T-cell (primary cell): Measurements from ENCODE around the gene EHD4. TPM values are rescaled to one million over a fixed set of nuclear protein-coding genes. Genes with fewer than 3 reads are reported as not detected.

Experiments
- ATAC-seq, 4 experiments: fragments of 200-7000 bp in 3 of 4; fragments of 150-1000 bp in 1 of 4; cut with Tn5 transposase; replicated peaks in 1 of 4; 1 replicate in 3 of 4; 2 replicates in 1 of 4; pipeline ENCODE4 v1.10.0; 2021; ENCODE audit warnings: moderate library complexity in 3 of 4, mild to moderate bottlenecking in 2 of 4, moderate number of reproducible peaks in 1 of 4
- CTCF ChIA-PET, 2 donors: fragments of 300-600 bp; sonication (Branson Sonifier 250); formaldehyde crosslinking; loops; one replicate each; lab custom pipeline; 2022; ENCODE audit warnings: antibody characterized with exemption in 2 of 2; lab: Charles Lee
- POLR2A ChIA-PET, 2 donors: fragments of 300-600 bp; sonication (Branson Sonifier 250); formaldehyde crosslinking; loops; one replicate each; lab custom pipeline; 2022; ENCODE audit warnings: antibody characterized with exemption in 2 of 2; lab: Charles Lee
- DNase-seq, 35 experiments: peaks; one replicate each; pipeline versions ENCODE4 v3.0.0 to v3.0.0-alpha.2; 2013 to 2023
- H3K27ac ChIP-seq: one replicate; pipeline ENCODE4 v1.5.1; 2013; ENCODE audit warnings: low read length
- H3K27me3 ChIP-seq, 2 experiments: replicated peaks in 1 of 2; 1 replicate in 1 of 2; 2 replicates in 1 of 2; pipeline versions ENCODE4 v1.6.1 to v1.7.0; 2013; ENCODE audit warnings: low read length in 1 of 2, mixed read lengths in 1 of 2; ENCODE audit not compliant: control insufficient read depth in 2 of 2, insufficient read depth in 2 of 2; ENCODE audit errors: extremely low read depth in 1 of 2
- H3K36me3 ChIP-seq, 2 donors: 1 replicate in 1 of 2; 2 replicates in 1 of 2; pipeline versions ENCODE4 v1.6.1 to v1.7.0; 2013; ENCODE audit warnings: low read length in 1 of 2; ENCODE audit not compliant: control insufficient read depth in 2 of 2, insufficient read depth in 1 of 2; ENCODE audit errors: extremely low read depth in 1 of 2
- H3K4me1 ChIP-seq, 2 experiments: 1 replicate in 1 of 2; 2 replicates in 1 of 2; pipeline versions ENCODE4 v1.6.1 to v1.7.0; 2013; ENCODE audit warnings: low read length in 2 of 2, mixed read lengths in 1 of 2; ENCODE audit not compliant: insufficient read depth in 2 of 2, control insufficient read depth in 1 of 2; ENCODE audit errors: extremely low read depth in 1 of 2
- H3K4me3 ChIP-seq, 2 donors: 1 replicate in 1 of 2; 2 replicates in 1 of 2; pipeline versions ENCODE4 v1.5.1 to v1.7.0; 2013; ENCODE audit warnings: mild to moderate bottlenecking in 2 of 2, low read length in 1 of 2, moderate library complexity in 1 of 2; ENCODE audit not compliant: control insufficient read depth in 1 of 2; ENCODE audit errors: extremely low read depth in 1 of 2
- H3K9me3 ChIP-seq: 2 replicates; pipeline ENCODE4 v1.7.0; 2013
- H3K27ac Mint-ChIP-seq, 2 donors: one replicate each; pipeline ENCODE4 v1.8.0; 2020 to 2021; ENCODE audit warnings: mild to moderate bottlenecking in 2 of 2, mixed read lengths in 2 of 2
- H3K27me3 Mint-ChIP-seq, 2 donors: one replicate each; pipeline ENCODE4 v1.8.0; 2021 to 2022; ENCODE audit warnings: mixed read lengths in 2 of 2
- H3K36me3 Mint-ChIP-seq: one replicate; pipeline ENCODE4 v1.8.0; 2021; ENCODE audit warnings: mixed read lengths
- H3K4me1 Mint-ChIP-seq, 3 donors: one replicate each; pipeline ENCODE4 v1.8.0; 2020 to 2022; ENCODE audit warnings: mixed read lengths in 3 of 3, mild to moderate bottlenecking in 1 of 3
- H3K4me3 Mint-ChIP-seq, 3 donors: one replicate each; pipeline ENCODE4 v1.8.0; 2020 to 2022; ENCODE audit warnings: mild to moderate bottlenecking in 3 of 3, mixed read lengths in 3 of 3, moderate library complexity in 3 of 3
- H3K9me3 Mint-ChIP-seq, 3 donors: one replicate each; pipeline ENCODE4 v1.8.0; 2020 to 2022; ENCODE audit warnings: mixed read lengths in 3 of 3
- WGBS: methylation state at CpG from one replicate; pipeline ENCODE4 v1.1.5; 2013; ENCODE audit warnings: missing lambda C conversion rate; ENCODE audit not compliant: insufficient coverage; 5-methylcytosine and 5-hydroxymethylcytosine counted together
- total RNA-seq, 35 experiments: library from RNA in 6 of 35; stranded (reverse) in 6 of 35; fragments of 120-200 nt in 1 of 35; gene quantifications; one replicate each; pipeline versions ENCODE4 v1.2.1 to v1.2.4 and lab custom pipeline; 2013 to 2026

Gene EHD4
- total RNA-seq, 5 donors from 2014 or later (not counting 1 experiment from before 2014, with no cell fraction given): 11.7 to 46.8 (median 16.8) TPM

- Mint-ChIP-seq H3K27me3 (no peaks in the 10 kb centered on the region), H3K9me3 (no peaks in the 10 kb centered on the region), H3K36me3 (peaks cover 31% of the 10 kb centered on the region), H3K27ac (no peak overlapping the region), H3K4me3 (no peak overlapping the region), H3K4me1 (peaks cover 0 to 3% (median 0%) of the 10 kb centered on the region in 3 donors)
- H3K9me3 ChIP-seq: no peaks in the 10 kb centered on the region
- no CpG with 5 or more reads among the region's 4 CpGs for WGBS
- H3K4me1 ChIP-seq: no peaks in the 10 kb centered on the region
- ChIA-PET CTCF (no interaction called here), POLR2A (interaction anchor here in 1 of 2 donors (1.0 kb wide), 1 partner anchor 12 kb away, joined by 3 read pairs; no protein-coding TSS in a partner anchor)
- ATAC-seq: no peak
- no peak for DNase-seq
- H3K27me3 ChIP-seq: no peaks in the 10 kb centered on the region
- peaks cover 2 to 29% of the 10 kb centered on the region in 2 donors for H3K36me3 ChIP-seq
- no peak overlapping the region for H3K4me3 ChIP-seq
- H3K27ac ChIP-seq: no peak overlapping the region
Measured at GRCh38 chr15:41950127-41950483, 22.3 kb downstream of the EHD4 start.

DNA sequence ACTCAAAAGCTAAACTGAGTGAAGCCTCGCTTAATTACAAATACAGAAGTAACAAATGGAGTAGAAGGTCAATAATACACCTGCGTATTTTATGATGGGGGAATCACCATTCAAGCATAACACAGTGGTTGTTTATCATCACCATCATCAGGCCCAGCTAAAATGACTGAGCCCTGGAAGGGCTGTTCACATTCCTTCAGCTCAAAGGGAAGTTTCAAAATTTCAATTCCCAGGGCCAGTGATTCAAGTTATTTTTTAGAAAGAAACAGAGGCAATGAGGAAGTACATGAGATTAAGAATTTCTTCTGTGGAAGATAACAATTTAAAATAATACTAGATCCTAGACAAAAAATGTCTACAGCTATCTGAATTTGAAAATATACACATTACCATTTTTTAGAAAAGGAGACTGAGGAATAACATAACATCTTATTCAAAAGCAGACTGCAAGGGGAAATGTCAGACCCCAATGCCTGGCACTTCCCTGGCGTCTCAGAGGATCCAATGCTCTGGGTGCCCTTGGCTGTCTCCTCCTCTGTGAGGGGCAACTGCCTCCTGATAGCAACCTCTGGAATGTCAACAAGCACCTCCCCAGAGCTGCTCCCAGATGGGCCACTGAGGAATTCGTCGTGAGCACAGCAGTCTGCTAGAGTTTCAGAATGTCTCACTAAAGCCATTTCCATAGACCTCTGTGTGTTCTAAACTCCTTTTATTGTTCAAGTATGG, 22.8 kb downstream of the EHD4 start:
- H3K27me3 Mint-ChIP-seq: no peaks in the 10 kb centered on the region
- no peaks in the 10 kb centered on the region for H3K27me3 ChIP-seq
- ChIA-PET POLR2A (interaction anchor here (0.7 to 1.0 kb wide), 2 partner anchors 12 to 106 kb away, joined by 3 read pairs; no protein-coding TSS in a partner anchor), CTCF (no interaction called here)
- H3K4me1 Mint-ChIP-seq: peaks cover 0 to 3% (median 0%) of the 10 kb centered on the region in 3 donors
- WGBS: 100% methylated on average over 1 of the region's 5 CpGs
- H3K4me3 ChIP-seq: no peak overlapping the region
- peaks cover 32% of the 10 kb centered on the region for H3K36me3 Mint-ChIP-seq
- no peaks in the 10 kb centered on the region for H3K9me3 ChIP-seq
- H3K27ac ChIP-seq: no peak overlapping the region
- ATAC-seq: no peak
- no peak for DNase-seq
- no peak overlapping the region for H3K4me3 Mint-ChIP-seq
- no peaks in the 10 kb centered on the region for H3K4me1 ChIP-seq
- no peak overlapping the region for H3K27ac Mint-ChIP-seq
- peaks cover 2 to 29% of the 10 kb centered on the region in 2 donors for H3K36me3 ChIP-seq
- H3K9me3 Mint-ChIP-seq: no peaks in the 10 kb centered on the region

GRCh38 chr15:41948490-41948889, 23.9 kb downstream of the EHD4 start:
- H3K4me3 Mint-ChIP-seq: no peak overlapping the region
- DNase-seq (no peak), ATAC-seq (no peak)
- WGBS: no CpG with 5 or more reads among the region's 3 CpGs
- H3K27ac Mint-ChIP-seq: peak overlapping the region in 1 of 2 donors; percentile 52
- Histone ChIP-seq H3K4me1 (no peaks in the 10 kb centered on the region), H3K4me3 (no peak overlapping the region), H3K27me3 (no peaks in the 10 kb centered on the region), H3K9me3 (no peaks in the 10 kb centered on the region), H3K27ac (no peak overlapping the region), H3K36me3 (peaks cover 2 to 26% of the 10 kb centered on the region in 2 donors)
- H3K9me3 Mint-ChIP-seq: no peaks in the 10 kb centered on the region
- peaks cover 0 to 3% (median 0%) of the 10 kb centered on the region in 3 donors for H3K4me1 Mint-ChIP-seq
- H3K36me3 Mint-ChIP-seq: peaks cover 30% of the 10 kb centered on the region
- no peaks in the 10 kb centered on the region for H3K27me3 Mint-ChIP-seq
- ChIA-PET CTCF (no interaction called here), POLR2A (no interaction called here)

GRCh38 chr15:41946970-41947369, 25.4 kb downstream of the EHD4 start:
- no peaks in the 10 kb centered on the region for H3K27me3 Mint-ChIP-seq
- no peak overlapping the region for H3K27ac Mint-ChIP-seq
- H3K4me3 ChIP-seq: no peak overlapping the region
- POLR2A ChIA-PET: no interaction called here
- H3K9me3 ChIP-seq: no peaks in the 10 kb centered on the region
- no peak overlapping the region for H3K27ac ChIP-seq
- H3K4me3 Mint-ChIP-seq: no peak overlapping the region
- CTCF ChIA-PET: no interaction called here
- H3K4me1 ChIP-seq: no peaks in the 10 kb centered on the region
- peaks cover 7 to 19% of the 10 kb centered on the region in 2 donors for H3K36me3 ChIP-seq
- no peak for DNase-seq
- H3K4me1 Mint-ChIP-seq: peaks cover 0 to 7% (median 5%) of the 10 kb centered on the region in 3 donors
- no peak for ATAC-seq
- H3K27me3 ChIP-seq: no peaks in the 10 kb centered on the region
- H3K36me3 Mint-ChIP-seq: peaks cover 31% of the 10 kb centered on the region
- H3K9me3 Mint-ChIP-seq: no peaks in the 10 kb centered on the region
- no CpG with 5 or more reads among the region's 2 CpGs for WGBS

DNA sequence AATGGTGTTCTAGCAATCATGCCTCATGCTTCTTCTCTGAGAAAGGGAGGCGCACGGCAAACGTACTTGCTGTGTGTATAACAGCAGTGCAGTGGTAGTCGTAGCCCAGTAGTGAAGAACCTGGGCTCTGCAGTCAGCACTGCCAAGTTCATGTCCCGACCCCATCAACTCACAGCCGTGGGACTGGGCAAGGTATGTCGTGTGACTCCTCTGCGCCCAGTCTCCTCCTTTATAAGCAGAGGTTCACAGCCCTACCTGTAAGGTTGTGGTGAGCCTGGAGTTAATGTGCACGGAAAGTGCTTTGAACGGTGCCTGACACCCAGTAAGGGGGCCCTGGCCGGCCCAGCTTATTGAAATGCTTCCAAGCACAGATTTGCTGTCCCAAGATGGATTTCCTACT, 26.6 kb downstream of the EHD4 start:
- no peaks in the 10 kb centered on the region for H3K9me3 ChIP-seq
- H3K27ac ChIP-seq: no peak overlapping the region
- POLR2A ChIA-PET: no interaction called here
- WGBS: 92% methylated on average over 5 of the region's 11 CpGs
- Mint-ChIP-seq H3K27ac (no peak overlapping the region), H3K4me1 (peaks cover 0 to 12% (median 11%) of the 10 kb centered on the region in 3 donors), H3K4me3 (no peak overlapping the region), H3K36me3 (peaks cover 23% of the 10 kb centered on the region), H3K27me3 (no peaks in the 10 kb centered on the region), H3K9me3 (no peaks in the 10 kb centered on the region)
- CTCF ChIA-PET: no interaction called here
- peaks cover 0 to 5% of the 10 kb centered on the region in 2 experiments for H3K4me1 ChIP-seq
- H3K36me3 ChIP-seq: peaks cover 7 to 12% of the 10 kb centered on the region in 2 donors
- H3K27me3 ChIP-seq: no peaks in the 10 kb centered on the region
- ATAC-seq (no peak), DNase-seq (no peak)
- H3K4me3 ChIP-seq: no peak overlapping the region

DNA sequence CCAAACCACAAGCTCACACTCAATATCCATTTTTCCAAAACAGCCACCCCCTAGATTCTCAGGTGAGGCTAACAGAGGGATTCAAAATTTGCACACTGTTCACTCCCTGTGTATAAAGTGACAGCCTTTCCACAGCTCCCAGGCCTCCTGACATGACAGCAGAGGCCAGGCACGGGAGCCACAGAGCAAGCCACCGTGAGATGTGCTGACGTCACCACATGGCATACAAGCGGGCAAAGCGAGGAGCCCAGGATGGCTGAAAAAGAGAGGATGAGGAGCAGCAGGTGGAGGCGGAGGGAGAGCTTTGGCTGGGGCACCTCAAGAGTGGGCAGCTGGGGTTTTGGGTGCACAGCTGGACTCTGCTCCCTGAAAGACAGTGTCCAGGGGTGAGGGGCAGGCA, 27.1 kb downstream of the EHD4 start:
- Histone ChIP-seq H3K27ac (no peak overlapping the region), H3K36me3 (peaks cover 5 to 8% of the 10 kb centered on the region in 2 donors), H3K9me3 (no peaks in the 10 kb centered on the region), H3K27me3 (no peaks in the 10 kb centered on the region), H3K4me3 (no peak overlapping the region), H3K4me1 (peaks cover 0 to 10% of the 10 kb centered on the region in 2 experiments)
- WGBS: 100% methylated on average over 5 of the region's 6 CpGs
- Mint-ChIP-seq H3K4me1 (peaks cover 4 to 18% (median 16%) of the 10 kb centered on the region in 3 donors), H3K36me3 (peaks cover 23% of the 10 kb centered on the region), H3K27ac (peak overlapping the region in 1 of 2 donors; percentile 58), H3K9me3 (no peaks in the 10 kb centered on the region), H3K4me3 (no peak overlapping the region), H3K27me3 (no peaks in the 10 kb centered on the region)
- POLR2A ChIA-PET: interaction anchor here in 1 of 2 donors (0.6 kb wide), 1 partner anchor 23 kb away, joined by 12 read pairs; no protein-coding TSS in a partner anchor
- no peak for ATAC-seq
- DNase-seq: no peak
- CTCF ChIA-PET: no interaction called here
